Measurements from ENCODE around the gene FRYL.

GRCh38 chr4:48478273-48478672 lies 301.8 kb downstream of the FRYL start:
- TF ChIP-seq RAD21 (IDR thresholded peaks at IDR 0.05; ENCODE audit: low read depth) = no peak
- TF ChIP-seq CEBPB (IDR thresholded peaks at IDR 0.05) = no peak
- no peak for TF ChIP-seq EP300 (IDR thresholded peaks at IDR 0.05; ENCODE audit: borderline replicate concordance)
- TF ChIP-seq REST (IDR thresholded peaks at IDR 0.05; ENCODE audit: low read depth) = no peak
- no peak for TF ChIP-seq MAX (IDR thresholded peaks at IDR 0.05)
- no peak for TF ChIP-seq TCF12 (IDR thresholded peaks at IDR 0.05; ENCODE audit: low read depth)
- TF ChIP-seq TAF1 (IDR thresholded peaks at IDR 0.05; ENCODE audit: low read depth) = no peak
- TF ChIP-seq EGR1 (IDR thresholded peaks at IDR 0.05) = no peak
- no peak for TF ChIP-seq YY1 (IDR thresholded peaks at IDR 0.05; ENCODE audit: low read depth)
- no peak for TF ChIP-seq TEAD4 (IDR thresholded peaks at IDR 0.05)
